Suppressor macrophage treated with lipopolysaccharide for 4 hours (primary cell): ENCODE measurements around the gene MBNL2.

ENCODE experiments used
- DNase-seq: peaks from one replicate; pipeline ENCODE4 v3.0.0-alpha.2; 2020

The MBNL2 gene

DNA sequence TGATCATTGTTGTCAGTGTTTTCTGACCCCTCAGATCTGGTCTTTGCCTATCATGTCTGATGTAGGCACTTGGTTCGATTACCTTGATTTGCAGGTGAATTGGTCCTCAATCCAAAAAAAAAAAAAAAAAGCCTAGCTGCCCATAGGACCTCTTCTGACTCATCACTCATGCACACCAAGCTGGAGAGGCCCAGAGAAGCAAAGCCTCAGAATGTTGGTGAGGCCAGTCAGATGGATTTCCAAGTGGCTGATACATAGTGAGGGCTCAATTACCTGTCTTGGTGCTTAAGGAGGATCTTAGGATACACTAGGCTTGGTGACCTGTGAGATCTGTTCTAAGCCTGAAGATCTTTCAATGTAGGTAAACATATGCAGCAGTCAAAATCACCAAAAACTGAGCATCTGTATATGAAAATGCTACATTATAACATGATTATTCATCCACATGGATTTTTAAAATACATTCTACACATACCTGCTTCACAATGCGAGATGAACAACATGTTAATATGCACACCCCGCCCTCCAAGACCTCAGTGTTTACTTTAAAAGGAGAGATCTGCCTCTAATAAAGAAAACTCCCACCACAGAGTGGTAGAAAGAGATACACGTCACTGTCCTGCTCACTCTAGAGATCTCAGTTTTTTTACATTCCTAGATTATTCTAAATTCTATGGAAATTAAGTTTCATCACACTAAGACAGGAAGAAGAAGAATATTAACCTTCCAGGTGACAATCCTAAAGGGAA, 132.0 kb downstream of the MBNL2 start:
- no peak for DNase-seq

DNA sequence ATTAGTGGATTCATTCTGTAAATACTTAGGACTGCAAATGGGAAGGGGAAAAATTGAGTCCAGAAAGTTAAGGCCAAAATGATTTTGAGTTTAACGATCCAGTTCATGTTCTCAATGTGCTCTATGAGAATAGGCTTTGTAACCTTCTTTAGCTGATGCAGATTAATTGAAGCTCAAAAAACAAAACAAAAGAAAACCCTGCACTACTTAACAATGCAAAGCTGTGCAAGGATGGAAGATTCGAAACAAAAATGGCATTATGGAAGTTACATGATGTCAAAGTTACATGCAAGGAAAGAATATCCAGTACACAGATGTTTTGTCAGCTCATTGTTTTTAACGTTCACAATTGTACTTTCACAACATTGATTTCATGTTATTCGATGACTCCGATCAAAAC, 132.7 kb downstream of the MBNL2 start:
- DNase-seq: no peak

DNA sequence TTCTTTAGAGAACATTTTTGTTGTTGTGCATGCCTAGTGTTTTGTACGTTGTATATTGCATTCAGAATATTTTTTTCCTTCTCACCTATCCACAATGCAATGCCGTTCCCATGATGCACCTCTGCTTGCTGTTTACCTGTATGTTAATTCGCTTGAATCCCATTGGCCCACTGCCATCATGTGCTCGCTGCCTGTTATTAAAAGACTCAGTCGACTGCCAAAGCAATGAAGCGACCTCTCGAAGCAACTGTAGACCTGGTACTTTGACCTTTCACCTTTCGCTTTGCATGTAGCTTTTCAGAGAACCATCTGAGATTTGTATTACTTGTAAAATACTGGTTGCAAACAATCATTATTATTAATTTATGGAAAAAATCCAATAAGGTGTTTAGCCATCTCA, 134.5 kb downstream of the MBNL2 start:
- no peak for DNase-seq

DNA sequence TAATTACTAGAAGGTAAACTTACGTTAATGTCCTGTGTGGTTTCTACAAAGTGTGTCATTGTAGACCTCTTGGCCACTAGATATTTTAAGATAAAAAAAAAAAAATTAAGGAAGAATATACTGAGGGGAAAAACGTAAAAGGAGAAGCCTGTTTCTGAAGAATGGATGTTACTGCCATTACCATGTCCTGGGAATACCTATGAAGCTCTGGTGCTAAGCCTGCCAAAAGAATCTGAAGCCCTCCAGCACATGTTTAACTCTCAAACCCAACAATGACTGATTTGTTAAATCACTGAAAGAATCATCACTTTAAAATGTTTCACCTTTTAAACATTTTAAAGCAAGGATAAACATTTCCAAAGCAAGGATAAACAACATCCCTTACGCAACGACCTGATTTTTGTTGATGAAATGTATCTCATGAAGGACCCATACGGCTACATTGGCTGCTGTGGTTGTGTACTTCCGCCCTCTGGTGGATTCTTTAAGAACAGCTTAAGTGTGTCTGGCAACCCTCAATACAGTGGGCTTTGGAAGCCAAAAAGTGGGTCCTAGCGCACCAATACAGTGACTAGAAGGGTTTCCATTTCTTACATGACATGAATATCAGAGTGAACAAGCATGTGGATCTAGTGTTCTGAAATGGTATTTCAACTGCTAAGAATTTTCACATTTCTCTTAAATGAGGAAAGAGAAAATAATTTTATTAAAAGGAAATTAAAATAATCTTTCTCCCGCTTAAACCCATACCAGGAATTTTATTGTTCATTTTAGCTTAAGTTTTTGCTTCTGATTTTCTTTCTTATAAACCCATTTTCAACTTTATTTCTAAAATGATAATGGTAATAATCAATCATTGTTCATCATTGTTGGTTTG, 137.3 kb downstream of the MBNL2 start:
- DNase-seq: peak; percentile 76

DNA sequence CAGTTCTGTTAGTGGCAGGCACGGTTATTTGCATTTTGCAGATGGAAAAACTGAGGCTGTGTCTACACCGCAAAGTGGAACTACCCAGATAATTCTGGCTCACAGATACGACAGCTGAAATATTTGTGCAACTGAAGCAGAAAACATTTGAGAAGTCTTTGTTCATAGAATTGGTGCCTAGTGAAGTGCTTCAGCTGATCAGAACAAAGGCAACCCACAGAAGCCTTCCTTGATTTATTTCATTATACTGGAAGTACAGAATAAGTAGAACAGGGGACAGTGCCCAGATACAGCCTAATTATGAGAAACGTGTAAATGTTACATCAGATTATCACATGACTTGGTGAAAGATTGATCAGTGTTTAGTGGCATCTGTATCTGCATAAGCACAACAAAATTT, 138.5 kb downstream of the MBNL2 start:
- DNase-seq: no peak

DNA sequence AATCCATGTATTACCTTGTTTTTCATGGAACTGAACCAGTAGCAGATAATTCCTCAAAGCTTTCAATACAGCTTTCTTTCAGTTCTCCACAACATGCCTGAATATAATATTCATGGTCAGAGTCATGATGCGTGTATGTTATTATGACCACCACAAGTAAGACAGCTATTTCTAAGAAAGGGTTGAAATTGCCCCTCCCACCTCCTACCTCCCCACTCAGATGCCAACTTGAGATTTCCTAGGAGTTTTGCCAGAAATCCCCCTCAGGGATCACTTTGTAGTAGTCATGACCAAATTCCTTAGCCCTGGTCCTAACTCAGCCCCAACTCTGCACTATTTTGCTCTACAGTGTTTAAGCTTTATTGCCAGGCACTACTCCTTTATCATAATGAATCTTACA, 141.9 kb downstream of the MBNL2 start:
- DNase-seq: no peak

DNA sequence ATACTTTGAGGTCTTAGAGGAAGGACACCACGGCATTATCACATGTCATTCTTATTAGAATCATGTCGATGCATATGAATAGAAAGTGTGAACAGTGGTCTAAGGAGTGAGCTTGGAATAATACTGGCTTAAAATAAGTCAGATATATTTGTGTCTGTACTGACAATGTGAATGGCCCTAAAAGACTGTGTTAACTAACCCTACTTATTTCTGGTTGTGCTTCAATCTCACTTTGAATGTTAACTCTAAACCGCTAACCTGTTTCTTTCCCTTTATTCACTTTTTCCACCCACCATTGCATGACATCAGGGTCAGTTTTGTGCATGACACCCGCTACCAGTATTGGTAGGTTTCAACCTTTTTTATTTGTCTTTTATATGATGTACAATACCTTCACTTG, 142.7 kb downstream of the MBNL2 start:
- no peak for DNase-seq

DNA sequence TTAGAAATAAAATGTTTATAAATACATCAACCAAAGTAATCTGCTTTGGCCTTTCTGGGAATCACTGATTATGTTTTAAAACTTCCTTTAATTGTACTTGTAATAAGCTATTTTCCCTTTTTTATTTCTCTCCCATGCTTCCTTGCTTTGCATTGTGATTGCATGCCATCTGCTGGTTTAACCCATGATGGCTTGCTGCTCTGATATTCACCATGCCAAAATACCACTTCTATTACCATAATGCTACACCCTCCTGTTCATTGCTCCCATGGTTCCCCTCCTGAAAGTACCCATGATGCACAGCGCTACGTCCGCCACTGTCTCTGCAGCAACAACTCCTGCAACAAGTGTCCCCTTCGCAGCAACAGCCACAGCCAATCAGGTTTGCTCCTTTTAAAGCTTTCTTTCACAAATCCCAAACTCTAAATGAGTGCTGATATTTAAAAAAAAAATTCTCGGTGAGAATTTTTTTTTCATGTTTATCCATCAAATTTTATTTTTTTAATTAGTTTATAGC, 144.1 kb downstream of the MBNL2 start:
- DNase-seq: no peak

DNA sequence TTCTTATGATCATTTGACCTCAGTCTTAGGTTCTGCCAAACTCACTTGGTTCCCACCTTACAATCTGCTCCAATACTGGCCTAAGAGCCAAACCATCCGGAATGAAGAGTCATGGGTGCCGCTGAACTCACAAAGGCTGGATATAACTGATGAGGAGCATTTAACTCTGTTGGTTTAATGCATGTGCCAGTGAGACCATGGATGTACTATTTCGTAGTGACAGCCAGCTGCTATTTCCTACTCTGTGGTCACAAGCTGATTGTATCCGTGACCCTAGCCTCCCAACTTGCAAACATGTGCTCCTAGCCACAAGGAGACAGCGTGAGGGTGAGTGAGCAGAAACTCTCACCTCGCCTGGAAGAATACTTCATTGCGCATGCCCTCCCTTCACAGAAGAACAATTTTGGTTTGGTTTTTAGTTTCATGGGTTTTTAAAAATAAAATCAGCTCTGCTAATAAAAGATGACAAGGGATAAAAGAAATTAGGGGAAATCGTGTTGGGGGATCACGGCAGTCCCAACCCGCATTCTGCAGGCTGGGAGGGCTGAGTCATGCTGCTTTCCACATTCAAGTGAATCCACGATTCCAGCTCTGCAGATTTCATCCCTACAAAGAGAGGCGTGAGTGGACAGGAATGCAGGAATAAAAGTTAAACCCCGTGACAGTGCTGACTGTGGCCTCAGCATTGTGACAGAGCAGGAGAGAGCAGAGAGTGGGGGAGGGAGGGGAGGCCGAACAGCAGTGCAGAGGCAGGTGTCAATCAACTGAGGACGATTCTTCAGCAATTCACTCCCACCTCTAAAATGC, 145.1 kb downstream of the MBNL2 start:
- peak; percentile 67 for DNase-seq

DNA sequence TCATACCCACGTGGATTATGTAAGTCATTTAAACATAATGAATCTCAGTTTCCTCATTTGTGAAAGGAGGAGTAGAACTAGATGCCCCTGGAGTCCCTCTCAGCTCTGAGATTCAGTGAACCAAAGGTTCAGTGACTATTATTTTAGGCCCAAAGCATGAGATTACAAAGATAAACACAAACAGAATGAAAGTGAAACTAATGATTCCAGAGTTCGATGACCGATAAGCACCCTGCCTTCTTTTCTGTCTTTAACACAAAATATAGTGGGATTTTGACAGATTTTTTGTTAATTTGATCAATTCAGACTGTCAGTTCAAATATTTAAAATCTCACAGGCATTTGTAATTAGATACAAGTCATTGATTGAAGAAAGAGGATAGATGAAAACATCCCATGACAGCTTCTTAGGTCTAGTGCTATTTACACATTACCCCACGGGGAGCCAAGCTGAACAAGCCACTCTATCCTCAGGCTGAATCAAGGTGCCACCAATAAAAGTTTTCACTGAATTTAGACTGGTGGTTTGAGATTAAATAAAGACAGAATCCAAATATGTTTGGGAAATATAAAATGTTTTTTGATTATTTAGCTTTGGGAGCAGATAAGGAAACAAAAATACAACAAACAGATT, 147.2 kb downstream of the MBNL2 start:
- peak; percentile 48 for DNase-seq

DNA sequence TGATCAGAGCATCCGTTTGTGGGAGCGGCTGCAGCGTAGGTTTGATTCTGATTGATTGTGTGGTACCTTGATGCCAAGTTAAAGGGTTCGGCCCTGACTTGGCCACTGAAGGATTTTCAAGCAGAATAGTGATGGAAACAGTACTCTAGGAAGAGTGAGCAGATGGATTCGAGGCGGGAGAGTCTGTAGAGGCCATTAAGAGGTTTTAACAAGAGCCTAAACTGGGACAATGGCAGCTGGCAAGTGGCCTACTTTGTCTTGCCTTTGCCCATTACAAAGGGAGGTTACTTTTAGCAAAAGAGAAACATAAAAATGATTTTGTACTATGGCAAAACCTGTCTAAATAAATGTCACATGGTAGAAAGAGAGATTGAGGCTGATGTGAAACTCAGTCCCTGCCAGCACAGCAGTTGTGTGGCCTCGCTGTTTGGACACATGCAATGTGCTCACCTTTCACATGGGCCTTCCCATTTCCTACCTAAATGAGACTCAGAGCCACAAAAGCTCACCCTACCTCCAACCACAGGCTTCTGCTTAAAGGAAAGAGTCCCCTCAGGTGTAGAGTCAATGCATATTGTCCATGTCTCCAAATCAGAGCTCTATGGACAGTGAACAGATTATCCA, 149.5 kb downstream of the MBNL2 start:
- DNase-seq: no peak

DNA sequence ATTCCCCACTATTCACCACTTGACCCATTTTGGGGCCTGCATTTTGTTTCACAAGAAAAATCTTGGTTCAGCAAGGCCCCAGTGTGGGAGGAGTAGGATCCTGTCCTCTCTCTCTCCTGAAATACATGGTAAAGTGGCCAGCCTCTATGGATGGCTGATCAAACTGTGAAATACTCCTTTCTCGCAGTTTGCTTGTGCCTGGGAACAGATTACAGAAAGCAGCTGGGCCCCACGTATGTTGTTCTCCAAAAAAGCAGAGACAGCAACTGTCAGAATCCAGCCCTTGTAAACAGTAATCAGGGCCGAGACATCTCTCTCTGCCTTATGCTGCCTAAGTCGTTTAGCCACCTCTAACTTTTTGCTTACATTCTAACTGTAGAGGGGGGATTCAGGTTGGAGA, 150.8 kb downstream of the MBNL2 start:
- DNase-seq: no peak

DNA sequence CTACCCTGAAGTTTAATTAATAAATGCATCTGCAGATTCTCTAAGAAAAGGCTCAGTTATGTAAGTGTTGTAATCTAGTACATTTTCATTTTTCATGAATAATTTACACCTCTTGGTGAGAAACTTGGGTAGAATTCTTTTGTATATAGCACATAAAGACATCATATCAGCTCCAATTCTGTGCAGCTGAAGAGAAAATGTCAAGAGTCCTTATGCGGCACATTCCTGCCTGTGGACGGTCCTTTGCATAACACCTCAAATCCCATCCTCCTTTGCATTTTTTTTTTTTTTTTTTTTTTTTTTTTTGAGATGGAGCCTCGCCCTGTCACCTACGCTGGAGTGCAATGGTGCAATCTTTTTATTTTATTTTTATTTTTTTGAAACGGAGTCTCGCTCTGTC, 151.7 kb downstream of the MBNL2 start:
- DNase-seq: no peak

DNA sequence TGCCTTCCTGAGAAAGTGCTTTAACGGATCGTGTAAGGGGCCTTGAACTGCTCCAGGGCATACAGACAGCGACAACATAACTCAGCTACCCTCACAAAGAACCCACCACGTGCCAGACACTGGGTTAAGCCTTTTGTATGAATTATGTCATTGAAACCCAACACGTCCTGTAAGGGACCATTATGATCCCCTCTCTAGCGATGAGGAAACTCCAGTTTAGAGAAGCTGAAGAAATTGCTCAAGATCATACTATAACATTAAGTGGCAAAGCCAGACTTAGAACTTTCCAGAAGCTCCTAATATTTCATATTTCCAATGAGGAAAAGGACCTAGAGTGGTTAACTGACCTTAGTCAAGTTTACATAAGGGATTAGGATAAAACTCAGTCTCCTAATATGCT, 154.8 kb downstream of the MBNL2 start:
- DNase-seq: peak; percentile 32

DNA sequence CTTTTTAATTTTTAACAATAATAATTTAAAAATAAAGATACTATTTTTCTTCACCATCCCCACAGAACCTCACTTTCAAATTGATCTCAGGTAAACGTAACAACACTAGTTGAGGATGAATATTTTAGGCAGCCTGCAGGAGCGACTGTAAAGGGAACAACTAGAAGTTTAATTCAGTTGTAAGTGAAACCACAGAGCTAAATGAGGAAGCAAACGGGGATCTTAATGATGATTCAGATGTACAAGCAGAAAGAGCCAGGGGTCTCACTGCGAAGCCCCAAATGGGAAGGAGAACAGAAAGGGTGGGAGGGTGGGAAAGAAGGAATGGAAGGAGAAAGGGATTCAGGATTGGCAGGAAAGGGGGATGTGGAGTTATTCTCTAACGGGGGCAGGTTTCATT, 157.3 kb downstream of the MBNL2 start:
- peak; percentile 35 for DNase-seq

DNA sequence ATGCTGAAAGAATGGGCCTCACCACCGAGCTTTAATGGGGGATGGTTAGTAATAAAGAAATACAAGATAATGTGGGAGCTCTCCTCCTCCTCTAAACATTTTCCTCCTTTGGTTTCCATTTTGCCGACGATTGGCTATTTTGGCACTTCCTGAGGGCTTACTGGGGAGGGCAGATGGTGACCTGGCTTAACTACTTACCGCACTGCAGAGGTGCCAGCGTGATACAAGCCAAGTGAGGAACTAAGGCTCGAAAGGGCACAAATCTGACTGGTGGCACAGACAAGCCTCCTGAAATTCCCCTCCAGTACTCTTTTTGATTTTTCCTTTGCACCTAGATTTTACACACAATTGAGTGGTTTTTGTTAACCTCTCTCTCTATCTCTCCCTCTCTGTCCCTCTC, 158.6 kb downstream of the MBNL2 start:
- DNase-seq: no peak

DNA sequence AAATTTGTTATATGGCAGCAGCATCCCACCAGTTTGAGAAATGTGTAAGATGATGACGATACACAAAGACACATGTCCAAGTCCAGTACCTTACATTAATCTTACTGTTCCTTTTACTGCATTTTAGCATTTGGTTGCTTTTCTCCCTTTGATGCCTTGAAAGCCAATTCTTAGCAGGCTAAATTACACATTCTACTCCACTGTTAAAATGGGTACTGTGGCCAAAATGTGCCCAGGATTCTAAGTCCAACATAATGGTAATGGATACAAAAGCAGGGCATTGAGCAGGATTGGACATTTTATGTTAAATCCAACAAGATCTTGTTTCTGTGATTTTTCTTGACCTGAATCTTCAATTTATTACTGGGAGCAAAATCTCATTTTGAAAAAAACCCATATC, 159.1 kb downstream of the MBNL2 start:
- no peak for DNase-seq

DNA sequence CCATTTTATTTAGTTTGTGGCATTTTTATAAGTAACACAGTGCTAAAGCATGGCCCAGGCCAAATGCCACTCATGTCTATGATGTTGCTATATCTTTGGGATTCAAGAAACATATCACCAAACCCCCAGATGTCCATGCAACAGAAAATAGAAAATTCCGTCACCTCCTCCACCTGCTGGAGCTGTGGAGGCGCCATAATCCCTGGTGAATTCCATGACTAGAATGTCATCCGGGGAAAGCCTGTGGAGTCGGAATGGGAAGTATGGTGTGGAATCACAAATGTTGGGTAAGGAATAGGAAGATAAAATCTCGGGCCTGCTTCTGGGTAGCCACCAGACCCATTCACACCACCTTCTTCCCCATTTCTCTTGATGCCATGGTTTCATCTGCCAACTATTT, 160.1 kb downstream of the MBNL2 start:
- no peak for DNase-seq

DNA sequence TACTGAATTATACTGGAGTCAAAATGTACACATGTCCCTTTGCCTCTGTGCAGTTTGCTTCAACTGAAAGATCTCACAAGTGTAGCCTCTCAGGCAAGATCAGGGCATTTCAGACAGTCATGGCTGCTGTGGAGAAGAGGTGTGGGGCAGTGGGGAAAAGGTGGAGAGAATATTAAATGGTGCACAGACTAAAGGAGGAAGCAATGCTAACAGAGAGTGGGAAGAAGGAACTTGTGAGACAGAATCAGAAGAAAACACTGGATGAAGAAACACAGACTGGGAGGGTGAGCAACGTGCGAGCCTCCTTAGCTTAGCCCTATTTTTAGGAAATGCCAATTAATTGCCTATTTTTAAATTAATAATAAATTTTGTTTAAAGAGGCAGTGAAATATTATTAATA, 162.2 kb downstream of the MBNL2 start:
- peak; percentile 64 for DNase-seq

DNA sequence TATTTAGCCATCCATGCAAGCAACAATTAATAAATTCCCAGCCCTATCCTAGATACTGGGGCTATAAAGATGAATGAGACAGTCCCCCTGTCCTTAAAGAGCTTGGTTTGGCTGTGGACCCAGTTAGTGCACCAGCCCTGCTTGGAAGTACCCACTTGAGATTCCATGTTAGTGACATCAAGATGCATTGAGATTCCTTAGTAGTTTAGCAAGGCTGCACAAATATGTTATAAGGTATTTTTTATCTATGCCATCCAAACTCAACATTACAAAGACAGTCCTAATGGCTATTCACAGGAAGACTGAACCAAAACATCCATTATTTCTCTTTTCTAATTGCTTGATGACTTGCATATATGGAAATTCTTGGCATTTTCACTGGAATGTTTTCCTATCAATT, 163.0 kb downstream of the MBNL2 start:
- DNase-seq: no peak

DNA sequence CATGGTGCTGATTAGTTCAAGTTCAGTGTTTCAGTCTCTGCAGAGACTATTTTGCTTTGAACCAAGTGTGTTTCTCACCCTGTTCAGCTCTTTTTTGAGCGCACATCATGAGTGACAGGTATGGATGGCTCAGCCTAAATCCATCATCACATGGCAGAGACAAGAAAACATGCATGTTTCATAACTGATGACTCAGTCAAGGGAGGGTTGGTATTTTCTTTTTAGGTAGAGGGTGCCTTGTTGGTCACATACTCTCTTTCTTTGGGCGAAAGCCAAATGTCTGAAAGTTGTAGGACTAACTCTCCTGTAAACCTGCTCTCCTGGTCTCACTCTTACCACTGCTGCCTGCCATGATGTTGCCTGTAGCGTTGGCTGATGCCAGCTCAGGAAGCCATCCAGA, 163.7 kb downstream of the MBNL2 start:
- peak; percentile 30 for DNase-seq

DNA sequence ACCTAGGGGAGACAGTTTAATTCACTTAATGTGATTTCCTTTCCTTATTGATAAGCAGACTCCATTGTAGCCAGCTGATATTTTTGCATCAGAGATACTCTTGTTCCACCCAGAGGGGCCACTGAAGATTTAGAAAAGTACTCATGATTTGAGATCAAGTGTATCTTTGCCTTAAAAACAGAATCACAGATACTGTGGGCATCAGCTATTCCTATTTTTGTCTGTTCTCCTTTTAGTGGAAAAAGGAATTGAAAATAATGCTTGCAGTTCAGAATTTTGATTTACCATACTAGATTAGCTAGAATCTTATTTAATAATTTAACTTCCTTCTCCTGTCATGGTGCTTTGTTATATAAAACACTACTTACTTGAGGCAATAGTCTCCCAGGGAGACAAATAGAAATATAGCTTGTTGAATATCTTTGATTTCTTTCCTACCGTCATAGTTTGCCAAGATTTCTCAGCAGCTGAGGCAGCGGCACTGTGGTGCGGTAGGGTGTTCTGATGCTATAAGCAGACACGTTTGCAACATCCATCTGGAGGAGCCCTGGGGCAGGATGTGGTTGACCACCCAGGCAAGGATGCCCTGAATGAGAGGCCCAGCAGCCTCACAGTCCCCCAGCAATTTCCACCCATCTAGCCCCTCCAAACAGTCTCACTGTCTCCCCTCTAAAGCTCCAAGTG, 164.8 kb downstream of the MBNL2 start:
- peak; percentile 47 for DNase-seq
